WTC11 (cell line): Measurements from ENCODE around the gene SPRY1. TPM values are rescaled to one million over a fixed set of nuclear protein-coding genes. Genes with fewer than 3 reads are reported as not detected.

Experiments used
- ATAC-seq: fragments of 200-7000 bp; cut with Tn5 transposase; 2 replicates; pipeline ENCODE4 v1.10.0; 2021; ENCODE audit warnings: mild to moderate bottlenecking, moderate library complexity
- CTCF ChIA-PET: fragments of 300-600 bp; sonication (Branson Sonifier 250); formaldehyde crosslinking; loops from one replicate; lab custom pipeline; 2021; ENCODE audit warnings: antibody characterized with exemption; lab: Charles Lee
- POLR2A ChIA-PET: fragments of 350-600 bp; sonication (Branson Sonifier 250); formaldehyde crosslinking; loops from one replicate; lab custom pipeline; 2021; ENCODE audit warnings: antibody characterized with exemption; lab: Charles Lee
- DNase-seq: peaks from one replicate; pipeline ENCODE4 v3.0.0; 2021; ENCODE audit warnings: low spot score
- H3K27ac Mint-ChIP-seq: 2 replicates; pipeline ENCODE4 v1.8.0; 2021; ENCODE audit warnings: mixed read lengths
- H3K27me3 Mint-ChIP-seq: 2 replicates; pipeline ENCODE4 v1.8.0; 2021; ENCODE audit warnings: low read depth, mild to moderate bottlenecking, moderate library complexity, mixed read lengths
- H3K36me3 Mint-ChIP-seq: 2 replicates; pipeline ENCODE4 v1.8.0; 2021; ENCODE audit warnings: mixed read lengths
- H3K4me1 Mint-ChIP-seq: 2 replicates; pipeline ENCODE4 v1.8.0; 2022; ENCODE audit warnings: mixed read lengths
- H3K4me3 Mint-ChIP-seq: 2 replicates; pipeline ENCODE4 v1.8.0; 2021; ENCODE audit warnings: mild to moderate bottlenecking, moderate library complexity, mixed read lengths
- H3K9me3 Mint-ChIP-seq: 2 replicates; pipeline ENCODE4 v1.8.0; 2021; ENCODE audit warnings: mixed read lengths
- AR ChIP-seq: fragments of 250-450 bp; sonication (Bioruptor Pico); IDR thresholded peaks from 2 replicates; pipeline ENCODE4 v1.9.0; 2021; ENCODE audit warnings: mild to moderate bottlenecking
- CREM ChIP-seq: sonication (generic); formaldehyde crosslinking; IDR thresholded peaks from 2 replicates; pipeline ENCODE4 v1.8.1; 2022; ENCODE audit warnings: mild to moderate bottlenecking, missing genetic modification reagents, moderate library complexity
- EMX1 ChIP-seq: fragments of 250-450 bp; sonication (Bioruptor Pico); IDR thresholded peaks from 2 replicates; pipeline ENCODE4 v1.8.0; 2021; ENCODE audit warnings: mild to moderate bottlenecking
- ESRRA ChIP-seq: sonication (generic); formaldehyde crosslinking; IDR thresholded peaks from 2 replicates; pipeline ENCODE4 v1.8.1; 2022; ENCODE audit warnings: mild to moderate bottlenecking, missing genetic modification reagents, borderline replicate concordance
- GTF2I ChIP-seq: fragments of 250-450 bp; sonication (Bioruptor Pico); conservative IDR thresholded peaks from 2 replicates; pipeline ENCODE4 v1.4.0; 2021; ENCODE audit warnings: mild to moderate bottlenecking
- JAZF1 ChIP-seq: fragments of 250-450 bp; sonication (Bioruptor Pico); IDR thresholded peaks from 2 replicates; pipeline ENCODE4 v1.9.0; 2021; ENCODE audit warnings: moderate library complexity, mild to moderate bottlenecking, inconsistent platforms
- JUN ChIP-seq: sonication (generic); formaldehyde crosslinking; IDR thresholded peaks from 2 replicates; pipeline ENCODE4 v1.8.0; 2023; ENCODE audit warnings: mild to moderate bottlenecking, missing genetic modification reagents
- MYBL2 ChIP-seq: sonication (generic); formaldehyde crosslinking; IDR thresholded peaks from 2 replicates; pipeline ENCODE4 v1.8.1; 2023; ENCODE audit warnings: mild to moderate bottlenecking, moderate library complexity, missing genetic modification reagents
- NR2C2 ChIP-seq: sonication (generic); formaldehyde crosslinking; IDR thresholded peaks from 2 replicates; pipeline ENCODE4 v1.8.0; 2022; ENCODE audit warnings: mild to moderate bottlenecking, missing genetic modification reagents
- NR3C1 ChIP-seq: sonication (generic); formaldehyde crosslinking; conservative IDR thresholded peaks from 2 replicates; pipeline ENCODE4 v1.8.1; 2023; ENCODE audit warnings: low read depth, mild to moderate bottlenecking, missing genetic modification reagents
- RELA ChIP-seq: sonication (generic); formaldehyde crosslinking; IDR thresholded peaks from 2 replicates; pipeline ENCODE4 v1.8.1; 2022; ENCODE audit warnings: missing genetic modification reagents, mild to moderate bottlenecking, borderline replicate concordance
- RORB ChIP-seq: fragments of 250-450 bp; sonication (Bioruptor Pico); IDR thresholded peaks from 2 replicates; pipeline ENCODE4 v1.9.0; 2021; ENCODE audit warnings: mild to moderate bottlenecking
- SMAD3 ChIP-seq: sonication (generic); formaldehyde crosslinking; IDR thresholded peaks from 2 replicates; pipeline ENCODE4 v1.8.0; 2022; ENCODE audit warnings: missing genetic modification reagents, mild to moderate bottlenecking, borderline replicate concordance
- SOX15 ChIP-seq: fragments of 250-450 bp; sonication (Bioruptor Pico); IDR thresholded peaks from 2 replicates; pipeline ENCODE4 v1.9.0; 2021; ENCODE audit warnings: mild to moderate bottlenecking
- ZNF121 ChIP-seq: sonication (generic); formaldehyde crosslinking; IDR thresholded peaks from 2 replicates; pipeline ENCODE4 v1.8.0; 2023; ENCODE audit warnings: missing genetic modification reagents
- ZNF232 ChIP-seq: sonication (generic); formaldehyde crosslinking; IDR thresholded peaks from 2 replicates; pipeline ENCODE4 v1.8.0; 2022; ENCODE audit warnings: mild to moderate bottlenecking, missing genetic modification reagents
- ZNF263 ChIP-seq: sonication (generic); formaldehyde crosslinking; IDR thresholded peaks from 2 replicates; pipeline ENCODE4 v1.8.1; 2022; ENCODE audit warnings: low read depth, mild to moderate bottlenecking, moderate library complexity, missing genetic modification reagents
- ZNF317 ChIP-seq: sonication (generic); formaldehyde crosslinking; IDR thresholded peaks from 2 replicates; pipeline ENCODE4 v1.8.1; 2023; ENCODE audit warnings: low read depth, mild to moderate bottlenecking, moderate library complexity, missing genetic modification reagents, borderline replicate concordance
- ZNF396 ChIP-seq: fragments of 250-450 bp; sonication (Bioruptor Pico); IDR thresholded peaks from 2 replicates; pipeline ENCODE4 v1.8.0; 2021; ENCODE audit warnings: mild to moderate bottlenecking, moderate library complexity, borderline replicate concordance
- ZNF416 ChIP-seq: fragments of 250-450 bp; sonication (Bioruptor Pico); IDR thresholded peaks from 2 replicates; pipeline ENCODE4 v1.9.0; 2021; ENCODE audit warnings: mild to moderate bottlenecking, inconsistent platforms
- ZNF423 ChIP-seq: fragments of 250-450 bp; sonication (Bioruptor Pico); IDR thresholded peaks from 2 replicates; pipeline ENCODE4 v2.1.2; 2022; ENCODE audit warnings: mild to moderate bottlenecking, moderate library complexity
- ZNF671 ChIP-seq: fragments of 250-450 bp; sonication (Bioruptor Pico); IDR thresholded peaks from 2 replicates; pipeline ENCODE4 v1.8.0; 2021; ENCODE audit warnings: mild to moderate bottlenecking
- total RNA-seq: library from RNA; stranded (reverse); gene quantifications from 3 replicates; pipeline ENCODE4 v1.2.3, GENCODE V29; 2021
- TF ChIP-seq, protein P1 (sequence below): sonication (generic); formaldehyde crosslinking; IDR thresholded peaks from 2 replicates; pipeline ENCODE4 v1.8.0; 2022; ENCODE audit warnings: mild to moderate bottlenecking, missing genetic modification reagents
- TF ChIP-seq, protein P2 (sequence below): sonication (generic); formaldehyde crosslinking; IDR thresholded peaks from 2 replicates; pipeline ENCODE4 v1.8.1; 2023; ENCODE audit warnings: mild to moderate bottlenecking, missing genetic modification reagents, borderline replicate concordance
- TF ChIP-seq, protein P3 (sequence below): sonication (generic); formaldehyde crosslinking; IDR thresholded peaks from 2 replicates; pipeline ENCODE4 v1.8.0; 2022; ENCODE audit warnings: missing genetic modification reagents

The SPRY1 gene
- total RNA-seq, 1 experiment from 2014 or later, result 107 TPM

- TF ChIP-seq EMX1, result no peak
- no peak for TF ChIP-seq GTF2I (CRISPR knock-in tag)
- TF ChIP-seq JAZF1 (CRISPR knock-in tag), result no peak
- no peak for TF ChIP-seq ZNF121 (CRISPR knock-in tag)
- no peak for TF ChIP-seq ZNF671 (CRISPR knock-in tag)
- no peak for TF ChIP-seq ZNF416 (CRISPR knock-in tag)
- TF ChIP-seq CREM, result no peak
- no peak for TF ChIP-seq NR3C1 (CRISPR knock-in tag)
- no peak for TF ChIP-seq MYBL2 (CRISPR knock-in tag)
- TF ChIP-seq ZNF396 (CRISPR knock-in tag), result no peak
- no peak for TF ChIP-seq SMAD3 (CRISPR knock-in tag)
- no peak for TF ChIP-seq SOX15
- TF ChIP-seq JUN (CRISPR knock-in tag), result no peak
- no peak for TF ChIP-seq NR2C2 (CRISPR knock-in tag)
- TF ChIP-seq AR (CRISPR knock-in tag), result no peak
- TF ChIP-seq ZNF317 (CRISPR knock-in tag), result no peak
- TF ChIP-seq, protein P1, sequence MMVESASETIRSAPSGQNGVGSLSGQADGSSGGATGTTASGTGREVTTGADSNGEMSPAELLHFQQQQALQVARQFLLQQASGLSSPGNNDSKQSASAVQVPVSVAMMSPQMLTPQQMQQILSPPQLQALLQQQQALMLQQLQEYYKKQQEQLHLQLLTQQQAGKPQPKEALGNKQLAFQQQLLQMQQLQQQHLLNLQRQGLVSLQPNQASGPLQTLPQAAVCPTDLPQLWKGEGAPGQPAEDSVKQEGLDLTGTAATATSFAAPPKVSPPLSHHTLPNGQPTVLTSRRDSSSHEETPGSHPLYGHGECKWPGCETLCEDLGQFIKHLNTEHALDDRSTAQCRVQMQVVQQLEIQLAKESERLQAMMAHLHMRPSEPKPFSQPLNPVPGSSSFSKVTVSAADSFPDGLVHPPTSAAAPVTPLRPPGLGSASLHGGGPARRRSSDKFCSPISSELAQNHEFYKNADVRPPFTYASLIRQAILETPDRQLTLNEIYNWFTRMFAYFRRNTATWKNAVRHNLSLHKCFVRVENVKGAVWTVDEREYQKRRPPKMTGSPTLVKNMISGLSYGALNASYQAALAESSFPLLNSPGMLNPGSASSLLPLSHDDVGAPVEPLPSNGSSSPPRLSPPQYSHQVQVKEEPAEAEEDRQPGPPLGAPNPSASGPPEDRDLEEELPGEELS (CRISPR knock-in tag), result no peak
- TF ChIP-seq, protein P2, sequence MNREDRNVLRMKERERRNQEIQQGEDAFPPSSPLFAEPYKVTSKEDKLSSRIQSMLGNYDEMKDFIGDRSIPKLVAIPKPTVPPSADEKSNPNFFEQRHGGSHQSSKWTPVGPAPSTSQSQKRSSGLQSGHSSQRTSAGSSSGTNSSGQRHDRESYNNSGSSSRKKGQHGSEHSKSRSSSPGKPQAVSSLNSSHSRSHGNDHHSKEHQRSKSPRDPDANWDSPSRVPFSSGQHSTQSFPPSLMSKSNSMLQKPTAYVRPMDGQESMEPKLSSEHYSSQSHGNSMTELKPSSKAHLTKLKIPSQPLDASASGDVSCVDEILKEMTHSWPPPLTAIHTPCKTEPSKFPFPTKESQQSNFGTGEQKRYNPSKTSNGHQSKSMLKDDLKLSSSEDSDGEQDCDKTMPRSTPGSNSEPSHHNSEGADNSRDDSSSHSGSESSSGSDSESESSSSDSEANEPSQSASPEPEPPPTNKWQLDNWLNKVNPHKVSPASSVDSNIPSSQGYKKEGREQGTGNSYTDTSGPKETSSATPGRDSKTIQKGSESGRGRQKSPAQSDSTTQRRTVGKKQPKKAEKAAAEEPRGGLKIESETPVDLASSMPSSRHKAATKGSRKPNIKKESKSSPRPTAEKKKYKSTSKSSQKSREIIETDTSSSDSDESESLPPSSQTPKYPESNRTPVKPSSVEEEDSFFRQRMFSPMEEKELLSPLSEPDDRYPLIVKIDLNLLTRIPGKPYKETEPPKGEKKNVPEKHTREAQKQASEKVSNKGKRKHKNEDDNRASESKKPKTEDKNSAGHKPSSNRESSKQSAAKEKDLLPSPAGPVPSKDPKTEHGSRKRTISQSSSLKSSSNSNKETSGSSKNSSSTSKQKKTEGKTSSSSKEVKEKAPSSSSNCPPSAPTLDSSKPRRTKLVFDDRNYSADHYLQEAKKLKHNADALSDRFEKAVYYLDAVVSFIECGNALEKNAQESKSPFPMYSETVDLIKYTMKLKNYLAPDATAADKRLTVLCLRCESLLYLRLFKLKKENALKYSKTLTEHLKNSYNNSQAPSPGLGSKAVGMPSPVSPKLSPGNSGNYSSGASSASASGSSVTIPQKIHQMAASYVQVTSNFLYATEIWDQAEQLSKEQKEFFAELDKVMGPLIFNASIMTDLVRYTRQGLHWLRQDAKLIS (CRISPR knock-in tag), result no peak
- no peak for TF ChIP-seq ZNF232 (CRISPR knock-in tag)
- Mint-ChIP-seq H3K36me3 (peaks cover 13% of the 10 kb centered on the region), H3K4me1 (peaks cover 10% of the 10 kb centered on the region), H3K9me3 (peaks cover 19% of the 10 kb centered on the region), H3K27ac (no peak overlapping the region), H3K4me3 (no peak overlapping the region), H3K27me3 (no peaks in the 10 kb centered on the region; the same call in 1 of the 2 replicates)
- CTCF ChIA-PET, result interaction anchor here (0.7 kb wide), 1 partner anchor 12 kb away, joined by 3 read pairs; no protein-coding TSS in a partner anchor
- no peak for ATAC-seq
- no peak for DNase-seq
- POLR2A ChIA-PET, result no interaction called here
Observed at GRCh38 chr4:123365412-123365811, 31.2 kb upstream of the SPRY1 start.

DNA sequence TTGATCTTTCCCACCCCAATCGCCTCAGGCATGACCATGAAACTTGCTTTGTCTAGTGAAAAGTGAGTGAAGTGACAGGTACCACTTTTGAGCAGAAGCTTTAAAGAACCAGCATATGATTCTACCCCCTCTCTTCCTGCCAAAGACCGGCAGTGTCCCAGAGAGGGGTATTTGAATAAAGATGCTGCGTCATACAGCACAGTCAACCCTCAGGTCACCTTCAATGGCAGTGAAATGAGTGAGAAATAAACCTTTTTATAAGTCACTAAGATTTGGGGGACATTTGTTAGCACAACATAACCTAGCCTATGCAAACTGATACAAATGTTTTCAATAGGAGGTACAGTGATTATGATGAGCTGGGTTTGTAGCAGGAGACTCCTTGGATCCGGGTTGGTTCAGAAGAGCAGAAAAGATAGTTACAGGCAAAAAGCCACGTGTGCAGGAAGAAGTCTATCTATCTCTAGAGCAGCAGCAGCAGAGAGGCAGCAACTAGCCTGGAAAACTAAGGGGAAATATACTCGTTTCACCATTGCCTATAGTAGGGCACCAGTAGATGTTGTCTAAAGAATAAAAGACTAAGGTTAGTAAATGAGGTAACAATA lies 30.3 kb upstream of the SPRY1 start:
- no peak for ATAC-seq
- POLR2A ChIA-PET, result no interaction called here
- TF ChIP-seq SOX15, result no peak
- no peak for TF ChIP-seq ZNF263 (CRISPR knock-in tag)
- no peak for TF ChIP-seq ZNF423
- no peak for TF ChIP-seq ZNF232 (CRISPR knock-in tag)
- TF ChIP-seq RORB (CRISPR knock-in tag), result no peak
- TF ChIP-seq RELA (CRISPR knock-in tag), result no peak
- TF ChIP-seq, protein P3, sequence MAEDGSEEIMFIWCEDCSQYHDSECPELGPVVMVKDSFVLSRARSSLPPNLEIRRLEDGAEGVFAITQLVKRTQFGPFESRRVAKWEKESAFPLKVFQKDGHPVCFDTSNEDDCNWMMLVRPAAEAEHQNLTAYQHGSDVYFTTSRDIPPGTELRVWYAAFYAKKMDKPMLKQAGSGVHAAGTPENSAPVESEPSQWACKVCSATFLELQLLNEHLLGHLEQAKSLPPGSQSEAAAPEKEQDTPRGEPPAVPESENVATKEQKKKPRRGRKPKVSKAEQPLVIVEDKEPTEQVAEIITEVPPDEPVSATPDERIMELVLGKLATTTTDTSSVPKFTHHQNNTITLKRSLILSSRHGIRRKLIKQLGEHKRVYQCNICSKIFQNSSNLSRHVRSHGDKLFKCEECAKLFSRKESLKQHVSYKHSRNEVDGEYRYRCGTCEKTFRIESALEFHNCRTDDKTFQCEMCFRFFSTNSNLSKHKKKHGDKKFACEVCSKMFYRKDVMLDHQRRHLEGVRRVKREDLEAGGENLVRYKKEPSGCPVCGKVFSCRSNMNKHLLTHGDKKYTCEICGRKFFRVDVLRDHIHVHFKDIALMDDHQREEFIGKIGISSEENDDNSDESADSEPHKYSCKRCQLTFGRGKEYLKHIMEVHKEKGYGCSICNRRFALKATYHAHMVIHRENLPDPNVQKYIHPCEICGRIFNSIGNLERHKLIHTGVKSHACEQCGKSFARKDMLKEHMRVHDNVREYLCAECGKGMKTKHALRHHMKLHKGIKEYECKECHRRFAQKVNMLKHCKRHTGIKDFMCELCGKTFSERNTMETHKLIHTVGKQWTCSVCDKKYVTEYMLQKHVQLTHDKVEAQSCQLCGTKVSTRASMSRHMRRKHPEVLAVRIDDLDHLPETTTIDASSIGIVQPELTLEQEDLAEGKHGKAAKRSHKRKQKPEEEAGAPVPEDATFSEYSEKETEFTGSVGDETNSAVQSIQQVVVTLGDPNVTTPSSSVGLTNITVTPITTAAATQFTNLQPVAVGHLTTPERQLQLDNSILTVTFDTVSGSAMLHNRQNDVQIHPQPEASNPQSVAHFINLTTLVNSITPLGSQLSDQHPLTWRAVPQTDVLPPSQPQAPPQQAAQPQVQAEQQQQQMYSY (CRISPR knock-in tag), result no peak
- TF ChIP-seq ESRRA, result no peak

More for the DNA sequence above, 30.3 kb upstream of the SPRY1 start:
- no peak for DNase-seq
- Mint-ChIP-seq H3K27me3 (no peaks in the 10 kb centered on the region; the same call in 1 of the 2 replicates), H3K27ac (no peak overlapping the region), H3K4me1 (peaks cover 10% of the 10 kb centered on the region), H3K4me3 (no peak overlapping the region), H3K36me3 (peaks cover 13% of the 10 kb centered on the region), H3K9me3 (peaks cover 14% of the 10 kb centered on the region)
- CTCF ChIA-PET, result interaction anchor here (0.7 kb wide), 1 partner anchor 11 kb away, joined by 3 read pairs; no protein-coding TSS in a partner anchor
